Stimulated activated CD8-positive, alpha-beta memory T cell treated with anti-CD3 and anti-CD28 coated beads, Interleukin-4, amount 100 ng/mL, for 1 hour (primary cell): ENCODE measurements around the gene ADCYAP1.
"Not testable (repeated sequence)": the region's sequence is repeated elsewhere in the genome, so short reads cannot be mapped to it uniquely, and the experiment has no call there.

Source experiments
- DNase-seq, 2 donors: peaks; one replicate each; pipeline ENCODE4 v3.0.0-alpha.2; 2020; ENCODE audit warnings: low read depth in 2 of 2, low spot score in 1 of 2

Gene ADCYAP1

GRCh38 chr18:904218-905090 is at the start of gene ADCYAP1:
ADCYAP1 (plus strand) TSS chr18:904871; CDS start chr18:905387, 516 bp downstream.
- no peak for DNase-seq

DNA sequence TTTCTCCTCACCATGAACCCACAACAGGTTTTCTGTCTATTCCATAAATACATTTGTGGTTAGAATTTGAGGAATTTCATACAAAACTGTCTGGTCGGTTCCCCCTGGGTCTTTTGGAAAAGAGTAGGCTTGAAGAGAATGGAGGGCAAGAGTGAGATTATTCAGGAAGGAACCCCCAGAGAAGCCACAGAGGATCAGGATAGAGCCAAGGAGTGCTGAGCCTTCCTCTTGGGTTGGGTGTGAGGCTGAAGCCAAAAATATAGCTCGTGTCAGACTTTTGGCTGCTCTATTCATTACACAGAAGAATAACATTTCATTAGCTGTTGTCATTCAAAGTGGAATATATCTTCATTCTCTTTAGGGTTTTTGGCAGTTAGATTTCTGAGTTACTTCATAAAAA is 46.7 kb upstream of the ADCYAP1 start:
- no peak for DNase-seq

DNA sequence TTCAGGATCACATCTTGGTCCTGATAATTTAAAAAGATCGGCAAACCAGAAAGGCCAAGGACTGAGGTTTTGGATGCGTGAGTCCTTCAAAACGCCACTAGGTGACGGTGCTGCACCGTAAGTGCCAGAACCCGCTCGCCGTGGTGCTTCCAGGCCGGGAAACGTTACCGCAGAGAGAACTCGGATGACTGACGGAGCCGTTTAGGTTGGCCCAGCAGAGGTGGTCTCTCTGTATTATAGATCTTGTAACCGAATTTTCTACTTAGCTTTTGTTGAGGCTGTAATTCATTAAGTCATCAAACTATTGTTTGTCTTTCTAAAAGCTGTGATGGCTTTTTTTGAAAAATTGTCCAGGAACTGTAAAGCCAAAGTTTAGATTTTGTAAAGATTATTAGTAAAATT is 39.8 kb upstream of the ADCYAP1 start:
- DNase-seq = peak; percentile 2 to 33

- DNase-seq = no peak
Observed at GRCh38 chr18:867257-867656, 37.4 kb upstream of the ADCYAP1 start.

DNA sequence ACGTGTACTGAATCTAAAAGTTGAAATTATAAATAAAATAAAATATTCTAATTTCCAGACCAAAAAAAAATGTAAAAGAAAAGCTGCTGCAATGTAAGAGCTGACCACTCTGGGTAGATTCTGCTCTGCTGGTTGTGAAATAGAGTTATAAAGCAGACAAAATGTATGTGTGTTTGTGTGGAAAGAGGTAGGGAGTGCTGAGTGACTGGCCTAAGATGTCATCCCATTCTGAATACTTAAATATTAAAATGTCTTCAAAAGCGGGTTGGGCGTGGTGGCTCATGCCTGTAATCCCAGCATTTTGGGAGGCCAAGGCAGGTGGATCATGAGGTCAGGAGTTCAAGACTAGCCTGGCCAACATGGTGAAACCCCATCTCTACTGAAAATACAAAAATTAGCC is 31.2 kb upstream of the ADCYAP1 start:
- not testable (repeated sequence) for DNase-seq

GRCh38 chr18:875912-876311 is 28.8 kb upstream of the ADCYAP1 start:
- DNase-seq = no peak

DNA sequence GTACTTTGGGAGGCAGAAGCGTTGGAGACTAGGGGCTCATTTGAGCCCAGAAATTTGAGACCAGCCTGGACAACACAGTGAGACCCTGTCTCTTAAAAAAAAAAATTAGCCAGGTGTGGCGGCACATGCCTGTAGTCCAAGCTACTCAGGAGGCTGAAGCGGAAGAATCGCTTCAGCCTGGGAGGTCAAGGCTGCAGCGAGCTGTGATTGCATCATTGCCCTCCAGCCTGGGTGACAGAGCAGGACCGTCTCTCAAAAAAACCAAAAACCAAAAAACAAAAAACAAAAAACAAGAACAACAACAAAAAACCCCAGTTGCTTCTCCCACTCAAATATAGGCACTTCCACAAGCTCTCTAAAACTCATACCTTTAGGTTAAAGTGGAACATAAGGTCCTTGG is 27.4 kb upstream of the ADCYAP1 start:
- DNase-seq = no peak

- DNase-seq = no peak
Observed at GRCh38 chr18:886076-886475, 18.6 kb upstream of the ADCYAP1 start.

DNA sequence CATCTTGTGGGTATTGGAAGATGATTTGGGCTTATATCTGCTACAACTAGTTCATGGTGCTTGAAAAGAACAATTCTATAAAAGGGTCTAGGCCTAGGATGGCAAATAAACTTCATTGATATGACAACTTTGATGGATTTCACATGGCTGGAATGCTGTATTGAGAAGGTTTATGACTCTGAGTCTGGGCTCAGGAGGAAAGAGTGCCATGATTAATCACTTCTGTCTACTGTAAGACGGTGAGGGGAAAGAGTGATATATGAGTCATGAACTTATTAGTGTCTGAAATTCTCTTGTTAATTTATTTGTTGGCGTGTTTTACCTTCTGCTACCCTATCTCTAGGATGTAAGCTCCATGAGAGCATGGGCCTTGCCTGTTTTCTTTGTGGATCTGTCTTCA is 17.0 kb upstream of the ADCYAP1 start:
- no peak for DNase-seq

GRCh38 chr18:892316-892715 is 12.4 kb upstream of the ADCYAP1 start:
- DNase-seq = no peak

- DNase-seq = no peak
Observed at GRCh38 chr18:896315-896714, 8.4 kb upstream of the ADCYAP1 start.

DNA sequence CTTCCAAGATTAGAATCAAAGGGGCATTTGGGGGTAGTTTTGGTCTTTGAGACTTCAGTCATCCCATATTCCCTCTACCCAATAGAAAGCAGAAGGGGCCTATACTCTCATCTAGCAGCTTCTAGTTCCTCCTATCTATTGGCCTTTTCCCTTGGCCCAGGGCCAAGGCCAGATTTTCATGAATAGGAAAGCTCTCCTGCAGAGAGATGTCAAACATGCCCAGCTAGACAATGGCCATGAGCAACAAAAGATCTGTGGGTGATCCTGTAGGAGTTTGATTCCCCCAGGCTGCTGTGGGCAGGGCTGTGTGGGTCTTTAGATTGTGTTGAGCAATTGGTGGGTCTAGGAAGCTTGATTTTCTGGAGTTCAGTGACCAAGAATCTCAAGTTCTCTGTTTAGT is 2.9 kb upstream of the ADCYAP1 start:
- DNase-seq = no peak

DNA sequence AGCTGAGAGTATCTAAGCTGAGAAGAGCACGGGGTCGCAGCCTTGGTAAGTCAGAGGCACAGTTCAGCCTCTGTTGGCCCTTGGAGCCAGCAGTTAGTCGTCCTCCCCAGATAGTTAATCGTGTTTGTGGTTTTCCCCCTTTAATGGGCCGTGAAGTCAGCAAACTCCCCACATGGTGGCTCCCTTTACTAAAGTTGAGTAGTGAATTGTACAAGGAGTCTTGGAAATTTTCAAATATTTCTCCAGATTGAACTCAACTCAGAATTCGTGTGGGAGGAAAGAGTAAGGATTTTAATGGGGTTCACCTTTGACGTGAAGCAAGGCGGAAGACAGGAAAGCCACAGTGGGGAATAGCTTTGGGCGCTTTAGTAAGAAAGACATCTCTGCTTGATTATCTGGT is 2.4 kb upstream of the ADCYAP1 start:
- no peak for DNase-seq

GRCh38 chr18:903701-904100 is 970 bp upstream of the ADCYAP1 start:
- DNase-seq = peak in 1 of 2 donors; percentile 3

- DNase-seq = no peak
Observed at GRCh38 chr18:905307-905947, 756 bp downstream of the ADCYAP1 start.

DNA sequence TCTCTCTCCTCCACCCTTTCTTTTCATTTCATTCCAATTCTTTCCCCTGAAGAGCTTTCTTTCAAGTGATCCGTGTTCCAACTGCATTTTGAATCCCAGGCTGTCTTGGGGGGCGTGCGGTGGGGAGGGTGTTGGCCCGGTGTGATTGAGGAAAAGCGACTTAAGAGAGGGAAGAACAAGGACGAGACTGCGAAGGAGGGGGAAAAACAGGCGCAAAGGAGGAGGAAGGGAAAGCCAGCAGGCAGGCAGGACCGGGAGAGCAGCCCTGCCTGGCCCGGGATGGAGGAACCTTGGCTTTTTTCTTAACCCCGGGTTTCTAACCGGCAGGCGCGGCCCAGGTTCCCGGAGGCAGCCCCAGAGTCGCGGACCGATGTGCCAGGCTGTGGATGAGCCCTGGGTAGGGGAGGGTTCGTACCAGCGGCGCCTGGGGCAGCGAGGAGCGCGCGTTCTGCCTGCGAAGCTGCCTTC is 1.3 kb downstream of the ADCYAP1 start:
- no peak for DNase-seq

DNA sequence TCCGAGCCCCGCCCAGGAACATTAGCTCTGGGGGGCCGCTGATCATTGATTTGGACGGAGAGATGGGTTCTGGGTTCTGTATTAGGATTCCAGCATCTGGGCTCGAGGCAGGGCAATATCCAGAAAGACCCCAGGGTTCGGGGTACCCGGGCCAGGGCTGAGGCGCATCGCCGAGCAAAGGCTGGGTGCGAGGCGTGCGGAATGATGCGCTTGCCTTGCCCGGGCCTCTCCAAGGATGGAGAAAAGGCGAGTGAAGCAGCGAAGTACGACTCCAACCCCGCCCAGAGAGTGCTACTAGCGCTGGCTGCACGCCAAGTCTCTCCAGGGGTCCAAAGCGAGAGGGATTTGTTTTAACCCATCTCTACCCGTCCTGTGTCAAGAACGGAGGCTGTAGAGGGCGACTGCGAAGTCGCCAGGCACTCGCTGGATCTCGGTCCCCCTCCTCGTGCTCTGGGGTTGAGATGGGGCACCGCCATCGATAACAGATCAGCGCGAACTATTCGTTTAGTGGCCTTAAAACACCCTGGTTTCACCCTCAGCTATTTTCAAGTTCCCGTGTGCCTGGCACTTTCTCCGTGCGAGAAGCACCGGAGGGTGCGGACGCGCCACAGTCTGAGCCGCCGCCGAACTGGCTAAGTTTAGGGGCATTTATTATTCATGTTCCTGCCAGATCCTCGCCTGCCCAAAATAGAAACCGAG is 1.9 kb downstream of the ADCYAP1 start:
- DNase-seq = no peak

- DNase-seq = no peak
Observed at GRCh38 chr18:907115-907884, 2.6 kb downstream of the ADCYAP1 start.

- no peak for DNase-seq
Observed at GRCh38 chr18:907885-908757, 3.5 kb downstream of the ADCYAP1 start.
